Measurements from ENCODE around the gene TANGO6.

DNA sequence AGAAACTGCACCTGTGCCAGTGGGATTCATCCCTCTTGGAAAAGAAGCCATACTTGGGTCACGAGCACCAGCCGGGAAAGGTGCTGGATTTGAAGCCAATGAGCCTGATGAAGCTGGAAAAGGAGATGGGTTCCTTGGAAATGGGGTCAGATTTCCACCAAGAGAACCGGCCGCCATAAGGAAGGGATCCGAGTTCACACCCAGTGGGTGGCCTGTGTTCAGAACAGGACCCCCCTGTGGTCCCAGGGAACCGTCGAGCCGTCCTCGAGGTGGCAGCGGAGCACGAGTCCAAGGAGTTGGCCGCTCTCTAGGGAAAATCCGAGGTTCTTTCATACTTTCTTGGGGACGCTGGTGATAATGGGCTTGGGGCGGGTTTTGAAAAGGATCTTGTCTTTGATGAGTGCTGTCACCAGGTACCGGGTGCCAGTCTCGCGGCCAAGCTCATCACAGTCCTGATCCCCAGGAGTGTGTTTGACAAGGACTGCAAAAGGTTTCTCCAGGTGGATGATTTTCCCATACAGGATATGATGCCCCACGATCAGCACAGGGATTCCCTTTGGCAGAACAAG is 276.8 kb downstream of the TANGO6 start:
- TF ChIP-seq POLR2A (IDR thresholded peaks at IDR 0.05; ENCODE audit: low read length) (no peak), GATA1 (IDR thresholded peaks at IDR 0.05; ENCODE audit: low read depth, low read length) (no peak)
